K562 (cell line): ENCODE results near the gene SLC16A10. TPM values are rescaled to one million over a fixed set of nuclear protein-coding genes. Genes with fewer than 3 reads are reported as not detected.

Experiments
- ATAC-seq: fragments of 200-7000 bp; cut with Tn5 transposase; 3 replicates; pipeline ENCODE4 v1.9.1; 2020; ENCODE audit warnings: moderate library complexity
- BruUV-seq: library from RNA; stranded (reverse); fragments of 400-500 nt; replicated peaks from 2 replicates; lab custom pipeline; 2021; lab: Mats Ljungman, UMichigan
- CTCF ChIA-PET: fragments of 300-600 bp; formaldehyde crosslinking; extraction: SDS; loops from one replicate; lab custom pipeline; 2021; ENCODE audit warnings: low intra/inter-chr PET ratio; lab: Yijun Ruan, JAX
- POLR2A ChIA-PET: fragments of 300-600, 350-650 bp; sonication (Branson Sonifier 250); formaldehyde crosslinking; extraction: SDS; loops from one replicate; lab custom pipeline; 2021; ENCODE audit warnings: antibody characterized with exemption, inconsistent platforms; lab: Yijun Ruan, JAX
- DNase-seq, 4 experiments: peaks; one replicate each; pipeline versions ENCODE4 v3.0.0 to v3.0.0-alpha.2; 2011 to 2018; ENCODE audit warnings: low spot score in 3 of 4, mixed read lengths in 3 of 4; ENCODE audit errors: extremely low read depth in 1 of 4
- FAIRE-seq: peaks from 2 replicates; lab custom pipeline; 2011; peaks lifted over from hg19 to GRCh38; lab: Jason Lieb, UNC
- H2AFZ ChIP-seq: 2 replicates; pipeline ENCODE4 v1.6.0; 2011; ENCODE audit warnings: low read depth, low read length, control low read depth, inconsistent platforms
- H3K27ac ChIP-seq: fragments of 200-600 bp; 3 replicates; pipeline ENCODE4 v1.8.0; 2011; ENCODE audit warnings: low read depth, mild to moderate bottlenecking, control low read depth, inconsistent platforms, low read length, moderate library complexity, mixed read lengths; ENCODE audit errors: extremely low read depth
- H3K27me3 ChIP-seq, 2 experiments: fragments of 300-600 bp in 1 of 2; 2 replicates in 1 of 2; 3 replicates in 1 of 2; pipeline versions ENCODE4 v1.6.0 to v1.8.0; 2011; ENCODE audit warnings: inconsistent platforms in 2 of 2, low read length in 2 of 2, mild to moderate bottlenecking in 1 of 2, mixed read lengths in 1 of 2, moderate library complexity in 1 of 2; ENCODE audit not compliant: control insufficient read depth in 2 of 2, insufficient read depth in 2 of 2
- H3K36me3 ChIP-seq: fragments of 300-600 bp; 3 replicates; pipeline ENCODE4 v1.8.0; 2011; ENCODE audit warnings: mild to moderate bottlenecking, low read length, inconsistent platforms; ENCODE audit not compliant: control insufficient read depth, insufficient read depth
- H3K4me1 ChIP-seq, 2 experiments: fragments of 200-600 bp in 1 of 2; replicated peaks in 1 of 2; 2 replicates in 1 of 2; 3 replicates in 1 of 2; pipeline versions ENCODE4 v1.5.1 to v1.8.0; 2011; ENCODE audit warnings: inconsistent platforms in 2 of 2, low read length in 2 of 2, mild to moderate bottlenecking in 1 of 2, mixed read lengths in 1 of 2, moderate library complexity in 1 of 2; ENCODE audit not compliant: control insufficient read depth in 2 of 2, insufficient read depth in 2 of 2
- H3K4me2 ChIP-seq: 2 replicates; pipeline ENCODE4 v1.6.1; 2011; ENCODE audit warnings: low read length, control low read depth, inconsistent platforms, mixed read lengths; ENCODE audit not compliant: insufficient read depth
- H3K4me3 ChIP-seq: fragments of 200-600 bp; sonication (generic), shearing (Covaris generic); 2 replicates; pipeline ENCODE4 v1.5.1; 2016; ENCODE audit warnings: control low read depth, inconsistent platforms
- H3K79me2 ChIP-seq: fragments of 200-600 bp; 3 replicates; pipeline ENCODE4 v1.8.0; 2011; ENCODE audit warnings: low read length, inconsistent platforms; ENCODE audit not compliant: control insufficient read depth, insufficient read depth
- H3K9ac ChIP-seq, 2 experiments: 2 replicates each; pipeline versions ENCODE4 v1.6.0 to v1.6.1; 2011; ENCODE audit warnings: low read depth in 2 of 2, low read length in 2 of 2, control low read depth in 1 of 2, inconsistent platforms in 1 of 2, mild to moderate bottlenecking in 1 of 2, mixed read lengths in 1 of 2; ENCODE audit not compliant: insufficient read depth in 1 of 2
- H3K9me1 ChIP-seq: one replicate; pipeline ENCODE4 v1.6.0; 2011; ENCODE audit warnings: inconsistent platforms, mild to moderate bottlenecking, low read length, moderate library complexity; ENCODE audit not compliant: control insufficient read depth, insufficient read depth
- H3K9me3 ChIP-seq: replicated peaks from 2 replicates; pipeline ENCODE4 v1.5.1; 2011; ENCODE audit warnings: low read depth, low read length, inconsistent platforms; ENCODE audit not compliant: control insufficient read depth, insufficient read depth
- H4K20me1 ChIP-seq: replicated peaks from 2 replicates; pipeline ENCODE4 v1.6.1; 2011; ENCODE audit warnings: low read length, inconsistent platforms, mixed read lengths; ENCODE audit not compliant: control insufficient read depth, insufficient read depth
- ATF1 ChIP-seq, 2 experiments: fragments of 450-650 bp in 1 of 2; IDR thresholded peaks; 2 replicates each; pipeline ENCODE4 v1.6.1; 2016; ENCODE audit warnings: missing compliant biosample characterization in 1 of 2, missing genetic modification characterization in 1 of 2
- ETS2 ChIP-seq: IDR thresholded peaks from 2 replicates; pipeline ENCODE4 v1.6.1; 2016; ENCODE audit warnings: borderline replicate concordance, missing genetic modification characterization, mild to moderate bottlenecking, moderate library complexity, missing compliant biosample characterization; ENCODE audit not compliant: poor library complexity, severe bottlenecking
- GATAD2A ChIP-seq: fragments of 450-650 bp; IDR thresholded peaks from 2 replicates; pipeline ENCODE4 v1.6.1; 2017
- HDAC8 ChIP-seq: fragments of 450-650 bp; IDR thresholded peaks from 2 replicates; pipeline ENCODE4 v1.6.1; 2016; ENCODE audit warnings: mild to moderate bottlenecking, missing genetic modification characterization, moderate library complexity, missing compliant biosample characterization
- POLR2B ChIP-seq: fragments of 450-650 bp; IDR thresholded peaks from 2 replicates; pipeline ENCODE4 v1.6.1; 2018; ENCODE audit warnings: low read depth; ENCODE audit not compliant: partially characterized antibody
- SAFB2 ChIP-seq: fragments of 200-400 bp; formaldehyde crosslinking; IDR thresholded peaks from 2 replicates; pipeline ENCODE4 v1.6.1; 2018; ENCODE audit warnings: borderline replicate concordance, low read length, low read depth, moderate library complexity; ENCODE audit not compliant: severe bottlenecking
- SRSF1 ChIP-seq: fragments of 200-400 bp; formaldehyde crosslinking; IDR thresholded peaks from 2 replicates; pipeline ENCODE4 v1.6.1; 2017; ENCODE audit warnings: mild to moderate bottlenecking, low read depth, low read length, moderate library complexity
- ZBTB33 ChIP-seq: sonication (generic); formaldehyde crosslinking; IDR thresholded peaks from 2 replicates; pipeline ENCODE4 v1.8.1; 2023; ENCODE audit warnings: mild to moderate bottlenecking, missing genetic modification reagents
- ZNF134 ChIP-seq: fragments of 250-450 bp; sonication (Bioruptor Pico); conservative IDR thresholded peaks from 2 replicates; pipeline ENCODE4 v1.4.0; 2020
- WGBS: fragments of 100-300 bp; shearing (Covaris generic); methylation state at CpG from one replicate; pipeline ENCODE4 v1.1.6; 2016; ENCODE audit warnings: low coverage, mixed read lengths; ENCODE audit not compliant: insufficient coverage; ENCODE audit errors: missing lambda C conversion rate; 5-methylcytosine and 5-hydroxymethylcytosine counted together
- in situ Hi-C: fragments of 300-500 bp; cut with MboI; formaldehyde crosslinking; loops from 4 replicates; pipeline ENCODE4 v1.15.0; 2018; ENCODE audit warnings: inconsistent platforms, mixed read lengths
- intact Hi-C: fragments of 100-400 bp; cut with micrococcal nuclease; formaldehyde crosslinking; loops from 2 replicates; pipeline ENCODE4 v1.14.2; 2022
- polyA plus RNA-seq, 8 experiments: library from polyadenylated mRNA; depleted of rRNA in 4 of 8; stranded (reverse) in 5 of 8; unstranded in 3 of 8; fragments of >200 nt; fragmentation: Nextera tagmentation in 2 of 8; fragmentation: Illumina TruSeq in 1 of 8; extraction: Ambion mirVana in 2 of 8; extraction: Trizol in 1 of 8; gene quantifications; 2 replicates each; pipeline versions ENCODE4 v1.2.1 to v1.2.3, GENCODE V29; 2011 to 2014; ENCODE audit warnings: inconsistent platforms in 1 of 8, missing spikeins in 1 of 8
- total RNA-seq, 7 experiments: library from RNA; depleted of rRNA in 6 of 7; stranded (reverse); fragments of >200 nt in 6 of 7; fragmentation: Illumina TruSeq in 2 of 7; extraction: Trizol in 2 of 7; gene quantifications; 2 replicates each; pipeline versions ENCODE4 v1.2.1 to v1.2.3, GENCODE V29; 2011 to 2021; ENCODE audit warnings: low replicate concordance in 1 of 7

Gene SLC16A10
- total and polyA plus RNA-seq, 9 of the 15 experiments (the other 6 are each of a cell fraction or from before 2014, with no cell fraction given) = 0.02 to 0.54 (median 0.24) TPM; not detected in 4

- Histone ChIP-seq H3K9me3 (no peaks in the 10 kb centered on the region), H3K9ac (no peak overlapping the region), H4K20me1 (no peaks in the 10 kb centered on the region), H2AFZ (no peak overlapping the region), H3K36me3 (no peaks in the 10 kb centered on the region), H3K9me1 (no peaks in the 10 kb centered on the region), H3K4me1 (no peaks in the 10 kb centered on the region), H3K4me3 (no peak overlapping the region), H3K4me2 (no peak overlapping the region), H3K27me3 (peaks cover 4 to 19% of the 10 kb centered on the region in 2 experiments; a peak in 3 of 5 replicates), H3K79me2 (no peaks in the 10 kb centered on the region), H3K27ac (no peak overlapping the region)
- in situ Hi-C loops = no loop called here
- ChIA-PET CTCF (no interaction called here), POLR2A (interaction anchor here (0.9 kb wide), 1 partner anchor 10 kb away, joined by 3 read pairs; no protein-coding TSS in a partner anchor)
- BruUV-seq = no TSS peak
- DNase-seq = no peak
- TF ChIP-seq ZBTB33 (no peak), GATAD2A (no peak), ZNF134 (no peak), ATF1 (CRISPR knock-in tag; IDR thresholded peaks at IDR 0.05) (no peak), ATF1 (tag; IDR thresholded peaks at IDR 0.05) (no peak), POLR2B (no peak), SAFB2 (no peak), SRSF1 (no peak), HDAC8 (tag) (no peak), ETS2 (tag) (no peak)
- intact Hi-C loops = no loop called here
- no peak for ATAC-seq
- FAIRE-seq = no peak
- 3% methylated on average over 2 of the region's 2 CpGs for WGBS
These were observed 31.5 kb downstream of the SLC16A10 start for GRCh38 chr6:111118826-111119225.
